Caco-2 (cell line): ENCODE measurements around the gene SEMA3C. TPM values are rescaled to one million over a fixed set of nuclear protein-coding genes. Genes with fewer than 3 reads are reported as not detected.

Experiments used
- BruUV-seq: library from RNA; stranded (reverse); fragments of 400-500 nt; replicated peaks from 2 replicates; lab custom pipeline; 2021; lab: Mats Ljungman, UMichigan
- CTCF ChIA-PET: fragments of 300-600 bp; sonication (Branson Sonifier 250); formaldehyde crosslinking; loops from one replicate; lab custom pipeline; 2022; ENCODE audit warnings: antibody characterized with exemption; lab: Charles Lee
- POLR2A ChIA-PET: fragments of 300-600 bp; sonication (Branson Sonifier 250); formaldehyde crosslinking; loops from one replicate; lab custom pipeline; 2022; ENCODE audit warnings: antibody characterized with exemption; lab: Charles Lee
- DNase-seq, 2 experiments: peaks; one replicate each; pipeline versions ENCODE4 v3.0.0 to v3.0.0-alpha.2; 2020 to 2022
- H3K27me3 ChIP-seq: replicated peaks from 2 replicates; pipeline ENCODE4 v1.6.0; 2011; ENCODE audit warnings: low read length; ENCODE audit not compliant: control insufficient read depth, insufficient read depth
- H3K36me3 ChIP-seq: 2 replicates; pipeline ENCODE4 v1.5.1; 2011; ENCODE audit warnings: low read length; ENCODE audit not compliant: control insufficient read depth, insufficient read depth
- H3K4me1 ChIP-seq: fragments of 250-450 bp; sonication (Bioruptor Pico); 2 replicates; pipeline ENCODE4 v1.5.1; 2020; ENCODE audit warnings: mild to moderate bottlenecking
- H3K4me3 ChIP-seq: 2 replicates; pipeline ENCODE4 v1.5.1; 2011; ENCODE audit warnings: low read depth, mild to moderate bottlenecking, control low read depth, low read length
- H3K9me3 ChIP-seq: fragments of 250-450 bp; sonication (Bioruptor Pico); 2 replicates; pipeline ENCODE4 v1.5.1; 2020; ENCODE audit warnings: mild to moderate bottlenecking, moderate library complexity
- H3K27ac Mint-ChIP-seq: one replicate; pipeline ENCODE4 v1.8.0; 2022; ENCODE audit warnings: mixed read lengths; ENCODE audit not compliant: unreplicated experiment
- H3K27me3 Mint-ChIP-seq: one replicate; pipeline ENCODE4 v1.8.0; 2022; ENCODE audit warnings: mixed read lengths; ENCODE audit not compliant: insufficient read depth, unreplicated experiment
- H3K36me3 Mint-ChIP-seq: one replicate; pipeline ENCODE4 v1.8.0; 2022; ENCODE audit warnings: mild to moderate bottlenecking, mixed read lengths; ENCODE audit not compliant: insufficient read depth, unreplicated experiment
- H3K4me1 Mint-ChIP-seq: one replicate; pipeline ENCODE4 v1.8.0; 2022; ENCODE audit warnings: low read depth, mixed read lengths; ENCODE audit not compliant: unreplicated experiment
- H3K4me3 Mint-ChIP-seq: one replicate; pipeline ENCODE4 v1.8.0; 2022; ENCODE audit warnings: mild to moderate bottlenecking, moderate library complexity, mixed read lengths; ENCODE audit not compliant: unreplicated experiment
- H3K9me3 Mint-ChIP-seq: one replicate; pipeline ENCODE4 v1.8.0; 2022; ENCODE audit warnings: mixed read lengths; ENCODE audit not compliant: unreplicated experiment
- intact Hi-C: fragments of 100-400 bp; cut with micrococcal nuclease; formaldehyde crosslinking; loops from one replicate; pipeline ENCODE4 v1.10.0; 2022; ENCODE audit not compliant: unreplicated experiment
- total RNA-seq: library from RNA; stranded (reverse); gene quantifications from 2 replicates; pipeline ENCODE4 v1.2.3, GENCODE V29; 2022
- TF ChIP-seq, protein P1 (sequence below), 2 experiments: fragments of 200-600 bp in 1 of 2; IDR thresholded peaks; 1 replicate in 1 of 2; 2 replicates in 1 of 2; pipeline versions ENCODE4 v1.5.1 to v1.8.0; 2011 to 2022; ENCODE audit warnings: antibody characterized with exemption in 1 of 2, control low read depth in 1 of 2, inconsistent platforms in 1 of 2, low read depth in 1 of 2, low read length in 1 of 2, mild to moderate bottlenecking in 1 of 2, moderate library complexity in 1 of 2; ENCODE audit not compliant: insufficient read depth in 1 of 2, severe bottlenecking in 1 of 2, unreplicated experiment in 1 of 2

Gene SEMA3C
- total RNA-seq, 1 experiment from 2014 or later: 25.8 TPM

- POLR2A ChIA-PET: no interaction called here
- Mint-ChIP-seq H3K4me3 (no peak overlapping the region), H3K27me3 (no peaks in the 10 kb centered on the region), H3K9me3 (peaks cover 11% of the 10 kb centered on the region), H3K27ac (no peak overlapping the region), H3K36me3 (no peaks in the 10 kb centered on the region), H3K4me1 (peaks cover 9% of the 10 kb centered on the region)
- no peaks in the 10 kb centered on the region for H3K9me3 ChIP-seq
- no peak for DNase-seq
- no peaks in the 10 kb centered on the region for H3K27me3 ChIP-seq
- no peaks in the 10 kb centered on the region for H3K36me3 ChIP-seq
- TF ChIP-seq, protein P1, sequence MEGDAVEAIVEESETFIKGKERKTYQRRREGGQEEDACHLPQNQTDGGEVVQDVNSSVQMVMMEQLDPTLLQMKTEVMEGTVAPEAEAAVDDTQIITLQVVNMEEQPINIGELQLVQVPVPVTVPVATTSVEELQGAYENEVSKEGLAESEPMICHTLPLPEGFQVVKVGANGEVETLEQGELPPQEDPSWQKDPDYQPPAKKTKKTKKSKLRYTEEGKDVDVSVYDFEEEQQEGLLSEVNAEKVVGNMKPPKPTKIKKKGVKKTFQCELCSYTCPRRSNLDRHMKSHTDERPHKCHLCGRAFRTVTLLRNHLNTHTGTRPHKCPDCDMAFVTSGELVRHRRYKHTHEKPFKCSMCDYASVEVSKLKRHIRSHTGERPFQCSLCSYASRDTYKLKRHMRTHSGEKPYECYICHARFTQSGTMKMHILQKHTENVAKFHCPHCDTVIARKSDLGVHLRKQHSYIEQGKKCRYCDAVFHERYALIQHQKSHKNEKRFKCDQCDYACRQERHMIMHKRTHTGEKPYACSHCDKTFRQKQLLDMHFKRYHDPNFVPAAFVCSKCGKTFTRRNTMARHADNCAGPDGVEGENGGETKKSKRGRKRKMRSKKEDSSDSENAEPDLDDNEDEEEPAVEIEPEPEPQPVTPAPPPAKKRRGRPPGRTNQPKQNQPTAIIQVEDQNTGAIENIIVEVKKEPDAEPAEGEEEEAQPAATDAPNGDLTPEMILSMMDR (IDR thresholded peaks at IDR 0.05; ENCODE audit: insufficient read depth in 1 of 2, low read depth in 1 of 2, low read length in 1 of 2, severe bottlenecking in 1 of 2, unreplicated experiment in 1 of 2): no peak
- intact Hi-C loops: no loop called here
- peaks cover 16% of the 10 kb centered on the region; the same call in 1 of the 2 replicates for H3K4me1 ChIP-seq
- BruUV-seq: no TSS peak
- no peak overlapping the region for H3K4me3 ChIP-seq
- CTCF ChIA-PET: no interaction called here
Measured at GRCh38 chr7:80860554-80860953, 58.3 kb downstream of the SEMA3C start.

DNA sequence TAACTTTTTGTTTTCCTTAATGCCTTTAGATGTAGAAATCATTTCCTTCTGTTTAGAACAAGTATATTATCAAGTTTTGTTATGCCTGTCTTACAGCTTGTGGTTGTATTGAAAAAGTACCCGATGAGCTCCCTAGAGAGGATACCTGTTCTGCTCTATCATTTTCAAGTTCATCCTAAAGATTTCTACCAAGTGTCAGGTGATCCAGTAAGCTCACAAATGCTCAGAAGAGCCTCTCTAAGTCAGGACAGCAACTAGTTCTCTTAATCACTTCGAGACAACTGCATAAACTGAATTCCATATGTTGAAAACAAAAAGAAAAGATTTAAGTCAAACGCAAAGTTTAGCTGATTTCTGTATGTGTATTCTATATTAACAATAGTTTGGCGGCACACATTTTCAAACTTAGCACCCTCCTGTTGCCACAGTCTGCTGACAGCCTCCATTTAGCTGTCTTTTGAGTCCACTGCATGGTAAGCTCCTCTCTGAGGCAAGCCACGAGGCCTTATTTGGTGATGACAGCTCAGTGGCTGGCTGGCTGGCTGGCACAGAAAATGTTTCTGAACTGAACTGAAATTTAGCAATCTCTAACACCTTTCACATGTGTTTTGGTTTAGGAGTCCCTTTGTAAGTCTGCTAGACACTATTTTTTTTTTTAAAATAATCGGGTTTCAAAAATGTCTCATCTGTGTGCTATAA, 59.4 kb downstream of the SEMA3C start:
- Mint-ChIP-seq H3K9me3 (peaks cover 11% of the 10 kb centered on the region), H3K36me3 (no peaks in the 10 kb centered on the region), H3K27ac (no peak overlapping the region), H3K4me1 (peaks cover 9% of the 10 kb centered on the region), H3K27me3 (no peaks in the 10 kb centered on the region), H3K4me3 (no peak overlapping the region)
- TF ChIP-seq, protein P1 (IDR thresholded peaks at IDR 0.05; ENCODE audit: insufficient read depth in 1 of 2, low read depth in 1 of 2, low read length in 1 of 2, severe bottlenecking in 1 of 2, unreplicated experiment in 1 of 2): no peak
- H3K36me3 ChIP-seq: no peaks in the 10 kb centered on the region
- DNase-seq: no peak
- intact Hi-C loops: no loop called here
- CTCF ChIA-PET: no interaction called here
- POLR2A ChIA-PET: no interaction called here
- H3K4me3 ChIP-seq: no peak overlapping the region
- H3K4me1 ChIP-seq: peaks cover 16% of the 10 kb centered on the region; the same call in 1 of the 2 replicates
- no peaks in the 10 kb centered on the region for H3K27me3 ChIP-seq
- BruUV-seq: no TSS peak
- no peaks in the 10 kb centered on the region for H3K9me3 ChIP-seq

GRCh38 chr7:80858141-80858903, 60.5 kb downstream of the SEMA3C start:
- no TSS peak for BruUV-seq
- ChIA-PET CTCF (no interaction called here), POLR2A (no interaction called here)
- Mint-ChIP-seq H3K9me3 (peaks cover 15% of the 10 kb centered on the region), H3K4me3 (no peak overlapping the region), H3K4me1 (peaks cover 9% of the 10 kb centered on the region), H3K27ac (no peak overlapping the region), H3K27me3 (no peaks in the 10 kb centered on the region), H3K36me3 (no peaks in the 10 kb centered on the region)
- DNase-seq: no peak
- intact Hi-C loops: no loop called here
- Histone ChIP-seq H3K27me3 (no peaks in the 10 kb centered on the region), H3K36me3 (peaks cover 1% of the 10 kb centered on the region; the same call in 1 of the 2 replicates), H3K4me1 (peaks cover 16% of the 10 kb centered on the region; the same call in 1 of the 2 replicates), H3K9me3 (no peaks in the 10 kb centered on the region), H3K4me3 (no peak overlapping the region)
- TF ChIP-seq, protein P1 (IDR thresholded peaks at IDR 0.05; ENCODE audit: insufficient read depth in 1 of 2, low read depth in 1 of 2, low read length in 1 of 2, severe bottlenecking in 1 of 2, unreplicated experiment in 1 of 2): no peak
